PFSK-1 (cell line): Measurements from ENCODE around the gene SAMM50.

ENCODE experiments used
- POLR2AphosphoS5 ChIP-seq: IDR thresholded peaks from 2 replicates; pipeline ENCODE4 v1.6.1; 2012; ENCODE audit warnings: low read depth, mild to moderate bottlenecking, control low read depth, low read length, moderate library complexity
- SIN3A ChIP-seq: IDR thresholded peaks from 2 replicates; pipeline ENCODE4 v1.6.1; 2012; ENCODE audit warnings: mild to moderate bottlenecking, low read length, moderate library complexity, borderline replicate concordance; ENCODE audit not compliant: insufficient read depth
- TAF1 ChIP-seq: IDR thresholded peaks from 2 replicates; pipeline ENCODE4 v1.6.1; 2012; ENCODE audit warnings: low read length, control low read depth, borderline replicate concordance; ENCODE audit not compliant: insufficient read depth
- TF ChIP-seq, protein P1 (sequence below), 2 experiments: IDR thresholded peaks; 2 replicates each; pipeline versions ENCODE4 v1.6.1 to v1.8.0; 2011 to 2012; ENCODE audit warnings: low read depth in 2 of 2, low read length in 2 of 2, control low read depth in 1 of 2, inconsistent platforms in 1 of 2, mild to moderate bottlenecking in 1 of 2, moderate library complexity in 1 of 2; ENCODE audit not compliant: insufficient read depth in 1 of 2

DNA sequence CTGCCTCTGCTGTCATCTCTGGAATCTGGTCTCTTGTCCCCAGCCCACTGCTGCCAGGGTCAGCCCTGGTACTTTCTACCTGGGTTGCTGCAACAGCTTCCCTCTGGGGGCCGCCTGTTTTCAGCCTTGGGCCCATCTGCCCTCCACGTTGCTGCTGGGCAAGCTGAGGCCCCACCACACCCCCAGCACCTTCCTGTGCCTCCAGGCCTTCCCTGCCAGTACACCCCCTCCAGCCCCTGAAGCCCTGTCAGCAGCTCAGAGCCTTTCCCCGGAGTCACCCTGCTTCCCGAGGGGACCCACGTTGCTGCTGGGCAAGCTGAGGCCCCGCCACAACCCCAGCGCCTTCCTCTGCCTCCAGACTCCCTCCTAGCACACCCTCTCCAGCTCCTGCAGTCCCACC is 3.3 kb upstream of the SAMM50 start:
- TF ChIP-seq, protein P1, sequence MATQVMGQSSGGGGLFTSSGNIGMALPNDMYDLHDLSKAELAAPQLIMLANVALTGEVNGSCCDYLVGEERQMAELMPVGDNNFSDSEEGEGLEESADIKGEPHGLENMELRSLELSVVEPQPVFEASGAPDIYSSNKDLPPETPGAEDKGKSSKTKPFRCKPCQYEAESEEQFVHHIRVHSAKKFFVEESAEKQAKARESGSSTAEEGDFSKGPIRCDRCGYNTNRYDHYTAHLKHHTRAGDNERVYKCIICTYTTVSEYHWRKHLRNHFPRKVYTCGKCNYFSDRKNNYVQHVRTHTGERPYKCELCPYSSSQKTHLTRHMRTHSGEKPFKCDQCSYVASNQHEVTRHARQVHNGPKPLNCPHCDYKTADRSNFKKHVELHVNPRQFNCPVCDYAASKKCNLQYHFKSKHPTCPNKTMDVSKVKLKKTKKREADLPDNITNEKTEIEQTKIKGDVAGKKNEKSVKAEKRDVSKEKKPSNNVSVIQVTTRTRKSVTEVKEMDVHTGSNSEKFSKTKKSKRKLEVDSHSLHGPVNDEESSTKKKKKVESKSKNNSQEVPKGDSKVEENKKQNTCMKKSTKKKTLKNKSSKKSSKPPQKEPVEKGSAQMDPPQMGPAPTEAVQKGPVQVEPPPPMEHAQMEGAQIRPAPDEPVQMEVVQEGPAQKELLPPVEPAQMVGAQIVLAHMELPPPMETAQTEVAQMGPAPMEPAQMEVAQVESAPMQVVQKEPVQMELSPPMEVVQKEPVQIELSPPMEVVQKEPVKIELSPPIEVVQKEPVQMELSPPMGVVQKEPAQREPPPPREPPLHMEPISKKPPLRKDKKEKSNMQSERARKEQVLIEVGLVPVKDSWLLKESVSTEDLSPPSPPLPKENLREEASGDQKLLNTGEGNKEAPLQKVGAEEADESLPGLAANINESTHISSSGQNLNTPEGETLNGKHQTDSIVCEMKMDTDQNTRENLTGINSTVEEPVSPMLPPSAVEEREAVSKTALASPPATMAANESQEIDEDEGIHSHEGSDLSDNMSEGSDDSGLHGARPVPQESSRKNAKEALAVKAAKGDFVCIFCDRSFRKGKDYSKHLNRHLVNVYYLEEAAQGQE (IDR thresholded peaks at IDR 0.05; ENCODE audit: insufficient read depth in 1 of 2, low read depth in 2 of 2, low read length in 2 of 2) = no peak
- TF ChIP-seq POLR2AphosphoS5 (no peak), SIN3A (no peak), TAF1 (no peak)
